NCI-H128 (cell line): ENCODE results near the gene AGFG2.

ENCODE experiments used
- DNase-seq: peaks from one replicate; lab custom pipeline; 2025; ENCODE audit not compliant: unreplicated experiment; lab: John Stamatoyannopoulos, UW

AGFG2 gene

GRCh38 chr7:100584683-100585510 is 45.9 kb downstream of the AGFG2 start:
- no peak for DNase-seq

- no peak for DNase-seq
These were observed 46.7 kb downstream of the AGFG2 start, which contains the start of gene LRCH4 for GRCh38 chr7:100585511-100586265. Gene LRCH4 (minus strand): TSS chr7:100586129. CDS start chr7:100586100, 29 bp downstream.

DNA sequence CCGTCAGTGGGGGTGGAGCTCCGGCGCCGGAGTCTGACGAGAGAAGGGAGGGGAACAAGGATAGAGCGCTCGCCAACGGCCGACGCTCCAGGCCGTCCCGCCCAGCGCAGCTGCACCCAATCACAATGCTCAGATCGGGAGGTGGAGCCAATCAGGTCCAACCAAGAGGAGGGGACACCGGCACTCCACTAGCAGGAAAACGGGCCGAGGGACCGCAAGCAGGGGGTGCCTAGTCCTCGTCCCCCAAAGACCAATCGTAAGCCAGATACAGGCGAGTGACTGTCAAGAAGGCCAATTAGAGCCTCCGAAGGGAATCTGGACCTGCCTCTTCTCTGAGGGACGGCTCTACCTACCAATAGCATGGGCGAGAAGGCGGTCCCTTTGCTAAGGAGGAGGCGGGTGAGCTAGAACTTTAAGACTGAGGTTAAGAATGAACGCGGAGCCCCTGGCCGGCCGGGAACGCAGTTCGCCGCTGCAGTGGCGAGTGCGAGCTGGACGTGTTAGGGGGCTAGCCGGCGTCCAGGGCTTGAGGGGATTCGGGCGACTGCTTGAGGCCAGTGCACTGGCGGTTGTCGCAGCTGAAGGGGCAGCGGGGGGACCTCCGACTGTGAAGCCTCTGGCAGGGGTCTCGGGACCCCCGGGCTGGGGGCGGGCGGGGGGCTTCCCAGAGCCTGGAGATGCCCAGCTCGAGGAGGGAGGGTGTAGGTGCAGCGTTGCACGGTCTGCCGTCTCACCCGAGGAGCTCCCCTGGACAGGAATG is 47.4 kb downstream of the AGFG2 start, which contains the start of gene FBXO24:
FBXO24 (plus strand) TSS at position 63 of the 760 bp plus-strand sequence; CDS start at position 361, 298 bp downstream.
- DNase-seq: peak; percentile 99

GRCh38 chr7:100588438-100588837 is 49.4 kb downstream of the AGFG2 start:
- no peak for DNase-seq

- DNase-seq: no peak
These were observed 50.4 kb downstream of the AGFG2 start for GRCh38 chr7:100589341-100589947.

- DNase-seq: no peak
These were observed 51.2 kb downstream of the AGFG2 start for GRCh38 chr7:100590077-100590737.

DNA sequence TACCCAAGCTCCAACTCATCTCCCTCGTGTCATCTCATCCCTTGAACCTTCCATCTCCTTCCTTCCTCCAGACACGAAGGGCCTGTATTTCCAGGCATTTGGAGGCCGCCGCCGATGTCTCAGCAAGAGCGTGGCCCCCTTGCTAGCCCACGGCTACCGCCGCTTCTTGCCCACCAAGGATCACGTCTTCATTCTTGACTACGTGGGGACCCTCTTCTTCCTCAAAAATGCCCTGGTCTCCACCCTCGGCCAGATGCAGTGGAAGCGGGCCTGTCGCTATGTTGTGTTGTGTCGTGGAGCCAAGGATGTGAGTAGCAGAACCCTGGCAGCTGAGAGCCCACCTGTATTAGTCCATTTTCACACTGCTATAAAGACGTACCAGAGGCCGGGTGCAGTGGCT is 52.6 kb downstream of the AGFG2 start:
- no peak for DNase-seq

DNA sequence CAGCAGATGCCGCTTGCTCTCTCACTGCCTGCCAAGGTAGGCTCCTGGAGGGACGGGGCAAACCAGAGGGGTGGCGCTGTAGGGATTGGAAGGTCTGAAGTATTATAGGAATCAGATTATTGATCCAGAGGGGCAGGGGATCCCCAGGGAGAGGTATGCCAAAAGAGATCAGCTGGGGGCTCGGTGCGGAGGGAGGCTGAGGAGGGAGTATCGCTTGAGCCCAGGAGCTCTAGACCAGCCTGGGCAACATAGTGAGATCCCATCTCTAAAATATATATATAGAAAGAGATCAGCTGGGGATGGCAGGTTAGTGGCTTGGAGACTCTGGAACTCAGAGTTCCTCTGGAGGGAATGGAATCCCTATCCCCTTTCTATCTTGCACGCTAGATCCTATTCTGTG is 56.2 kb downstream of the AGFG2 start:
- no peak for DNase-seq

- no peak for DNase-seq
These were observed 59.4 kb downstream of the AGFG2 start for GRCh38 chr7:100598425-100598824.

DNA sequence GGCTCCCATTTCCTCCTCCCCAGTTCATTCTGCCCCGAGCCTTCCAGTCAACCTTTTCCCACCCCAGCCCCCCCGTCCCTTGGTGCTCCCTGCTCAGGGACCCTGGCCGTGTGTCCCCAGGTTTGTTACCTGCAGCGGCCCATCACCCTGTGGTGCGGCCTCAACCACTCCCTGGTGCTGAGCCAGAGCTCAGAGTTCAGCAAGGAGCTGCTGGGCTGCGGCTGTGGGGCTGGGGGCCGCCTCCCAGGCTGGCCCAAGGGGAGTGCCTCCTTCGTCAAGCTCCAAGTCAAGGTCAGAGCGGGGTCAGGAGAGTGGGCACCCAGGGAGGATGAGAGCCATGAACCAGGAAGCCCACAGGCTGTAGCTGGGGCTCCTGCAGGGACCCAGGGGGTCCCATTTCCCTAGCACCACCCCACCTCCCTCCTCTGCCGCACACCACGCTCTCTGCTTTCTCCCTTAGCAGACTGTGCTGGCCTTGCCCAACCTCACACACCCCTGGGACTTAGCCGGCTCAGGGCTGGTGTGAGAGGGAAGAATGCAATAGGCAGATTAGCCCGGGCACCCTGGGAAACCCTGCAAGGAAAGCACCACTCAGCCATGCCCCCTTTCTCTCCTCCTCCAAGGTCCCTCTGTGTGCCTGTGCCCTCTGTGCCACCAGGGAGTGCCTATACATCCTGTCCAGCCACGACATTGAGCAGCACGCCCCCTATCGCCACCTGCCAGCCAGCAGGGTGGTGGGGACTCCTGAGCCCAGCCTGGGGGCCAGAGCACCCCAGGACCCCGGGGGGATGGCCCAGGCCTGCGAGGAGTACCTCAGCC is 61.1 kb downstream of the AGFG2 start:
- no peak for DNase-seq

DNA sequence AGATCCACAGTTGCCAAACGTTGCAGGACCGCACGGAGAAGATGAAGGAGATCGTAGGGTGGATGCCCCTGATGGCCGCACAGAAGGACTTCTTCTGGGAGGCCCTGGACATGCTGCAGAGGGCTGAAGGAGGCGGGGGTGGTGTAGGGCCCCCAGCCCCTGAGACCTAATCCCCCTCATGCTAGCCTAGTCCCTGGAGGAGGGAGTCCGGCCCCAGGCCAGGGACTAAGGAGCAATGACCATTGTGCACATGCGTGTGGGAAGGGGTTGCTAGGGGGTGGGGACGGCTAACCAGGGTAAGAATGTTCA is 61.7 kb downstream of the AGFG2 start:
- DNase-seq: no peak

DNA sequence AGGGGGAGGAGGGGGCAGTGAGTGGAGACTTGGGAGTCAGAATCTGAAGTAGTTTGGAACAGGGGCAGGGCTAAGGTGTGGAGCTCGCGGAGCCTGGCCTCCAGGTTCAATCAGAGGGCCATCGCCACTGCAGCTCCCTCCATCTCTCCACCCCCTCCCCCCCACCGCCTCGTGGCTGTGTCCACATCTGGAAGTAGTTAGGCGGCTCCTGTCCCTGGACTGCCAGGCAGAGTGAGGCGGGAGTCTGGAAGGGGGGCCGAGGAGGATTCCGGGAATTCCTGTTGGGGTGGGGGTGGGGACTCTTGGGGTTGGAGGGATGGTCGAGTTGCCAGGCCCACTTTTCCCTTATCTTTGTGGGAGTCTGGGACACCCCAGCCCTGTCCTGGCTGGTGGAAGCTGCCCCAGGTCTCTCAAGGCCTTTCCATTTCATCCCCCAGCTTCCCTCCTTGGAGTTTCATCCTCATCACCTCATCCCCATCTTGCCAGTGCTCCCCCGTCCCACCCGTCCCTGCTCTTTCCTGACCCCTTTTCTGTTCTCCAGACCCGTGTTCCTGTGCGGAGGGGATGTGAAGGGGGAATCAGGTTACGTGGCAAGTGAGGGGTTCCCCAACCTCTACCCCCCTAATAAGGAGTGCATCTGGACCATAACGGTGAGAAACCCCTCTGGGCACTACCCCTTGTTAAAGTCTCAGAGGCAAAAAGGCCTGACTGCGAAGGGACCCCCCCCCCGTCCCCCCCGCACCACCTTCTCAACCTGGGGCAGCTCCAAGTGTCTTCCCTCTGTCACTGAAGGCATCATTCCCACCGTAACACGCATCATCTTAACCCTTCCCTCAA is 64.1 kb downstream of the AGFG2 start:
- DNase-seq: no peak

- DNase-seq: no peak
These were observed 64.7 kb downstream of the AGFG2 start for GRCh38 chr7:100603726-100604027.

DNA sequence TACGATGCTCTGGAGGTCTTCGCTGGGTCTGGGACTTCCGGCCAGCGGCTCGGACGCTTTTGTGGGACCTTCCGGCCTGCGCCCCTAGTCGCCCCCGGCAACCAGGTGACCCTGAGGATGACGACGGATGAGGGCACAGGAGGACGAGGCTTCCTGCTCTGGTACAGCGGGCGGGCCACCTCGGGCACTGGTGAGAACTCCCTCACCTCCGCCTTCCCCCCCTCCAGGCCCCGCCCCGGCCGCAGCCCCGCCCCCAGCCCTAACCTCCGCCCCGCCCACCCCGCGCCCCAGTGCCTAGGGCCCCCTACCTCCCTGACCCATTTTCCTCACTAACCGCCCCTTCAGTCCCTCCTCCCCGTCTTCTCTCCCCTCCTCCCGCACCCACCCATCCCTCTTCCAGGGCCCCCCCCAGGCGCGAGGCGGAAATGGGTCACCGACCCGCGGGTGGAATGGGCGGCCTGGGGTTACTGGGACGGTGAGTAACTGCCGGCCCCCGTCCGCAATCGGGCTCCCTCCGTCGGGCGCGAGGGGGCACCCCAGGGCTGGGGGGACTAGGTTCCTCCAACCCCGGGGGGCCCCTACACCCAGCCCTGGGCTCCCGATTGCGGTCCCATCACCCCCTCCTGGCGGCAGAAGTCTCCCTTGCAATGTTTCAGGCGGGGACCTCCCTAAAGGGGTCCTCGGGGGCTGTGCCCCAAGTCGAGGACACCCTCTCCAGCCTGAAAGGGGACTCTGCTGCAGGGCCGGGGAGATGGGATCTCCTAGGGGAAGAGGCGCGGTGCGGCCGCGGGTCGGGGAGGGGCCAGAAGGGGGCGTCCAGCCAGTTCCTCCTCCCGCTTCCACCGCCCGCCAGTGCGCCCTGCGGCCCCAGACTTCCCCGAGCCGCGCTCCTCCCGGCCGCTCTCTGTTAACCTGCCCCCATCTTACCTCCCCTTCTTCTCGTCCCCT is 65.3 kb downstream of the AGFG2 start:
- DNase-seq: no peak

DNA sequence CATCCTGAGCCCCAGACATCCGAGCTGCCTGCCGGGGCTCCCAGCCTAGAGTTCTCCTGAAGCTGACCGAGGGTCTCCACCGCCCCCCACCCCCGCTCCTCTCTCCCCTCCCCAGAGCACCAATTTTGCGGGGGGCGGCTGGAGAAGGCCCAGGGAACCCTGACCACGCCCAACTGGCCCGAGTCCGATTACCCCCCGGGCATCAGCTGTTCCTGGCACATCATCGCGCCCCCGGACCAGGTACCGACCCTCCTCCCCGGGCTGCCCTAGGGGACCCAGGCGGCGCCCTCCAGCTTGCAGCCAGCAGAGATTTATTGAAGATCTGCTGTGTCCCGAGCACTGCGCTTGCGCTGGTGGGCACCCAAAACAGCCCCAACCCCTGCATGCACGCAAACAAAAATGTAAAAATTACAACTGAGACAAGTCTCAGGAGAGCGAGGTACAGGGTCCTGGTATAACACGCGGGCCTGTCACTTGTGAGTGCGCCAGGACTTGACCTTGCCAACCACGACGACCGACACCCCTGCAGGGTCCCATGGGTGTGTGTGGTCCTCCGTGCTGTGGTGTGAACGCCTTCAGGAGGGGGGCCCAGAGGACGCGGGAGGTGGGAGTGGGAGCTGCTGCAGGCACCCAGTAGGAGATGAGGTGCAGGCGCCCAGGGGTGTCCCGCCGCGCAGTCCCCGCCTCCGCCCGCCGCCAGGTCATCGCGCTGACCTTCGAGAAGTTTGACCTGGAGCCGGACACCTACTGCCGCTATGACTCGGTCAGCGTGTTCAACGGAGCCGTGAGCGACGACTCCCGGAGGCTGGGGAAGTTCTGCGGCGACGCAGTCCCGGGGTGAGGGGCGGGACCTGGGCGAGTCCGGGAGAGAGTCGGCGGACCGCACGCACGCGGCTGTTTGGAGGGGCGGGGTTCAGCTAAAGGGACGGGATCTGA is 66.2 kb downstream of the AGFG2 start:
- no peak for DNase-seq

GRCh38 chr7:100606313-100606712 is 67.3 kb downstream of the AGFG2 start:
- DNase-seq: no peak

GRCh38 chr7:100607111-100607510 is 68.1 kb downstream of the AGFG2 start:
- DNase-seq: no peak
